SK-MEL-5 (cell line): ENCODE data around the gene ANGEL2. TPM values are rescaled to one million over a fixed set of nuclear protein-coding genes. Genes with fewer than 3 reads are reported as not detected.
"Not testable (repeated sequence)": the region's sequence is repeated elsewhere in the genome, so short reads cannot be mapped to it uniquely, and the experiment has no call there.

ENCODE experiments used
- DNase-seq: peaks from one replicate; pipeline ENCODE4 v3.0.0-alpha.2; 2016; ENCODE audit warnings: low read depth, low spot score
- in situ Hi-C: cut with HindIII; loops from 2 replicates; pipeline ENCODE4 v1.10.0; 2016; ENCODE audit warnings: low sequenced_read_pairs, high pct_unique_total_duplicates, low pct_unique_long_range_greater_than_20kb
- total RNA-seq: library from RNA; depleted of rRNA; stranded (reverse); fragments of >200 nt; shearing (Covaris generic); gene quantifications from 2 replicates; pipeline ENCODE4 v1.2.3, GENCODE V29; 2014

The ANGEL2 gene
- total RNA-seq, 1 experiment from 2014 or later = 45.5 TPM

DNA sequence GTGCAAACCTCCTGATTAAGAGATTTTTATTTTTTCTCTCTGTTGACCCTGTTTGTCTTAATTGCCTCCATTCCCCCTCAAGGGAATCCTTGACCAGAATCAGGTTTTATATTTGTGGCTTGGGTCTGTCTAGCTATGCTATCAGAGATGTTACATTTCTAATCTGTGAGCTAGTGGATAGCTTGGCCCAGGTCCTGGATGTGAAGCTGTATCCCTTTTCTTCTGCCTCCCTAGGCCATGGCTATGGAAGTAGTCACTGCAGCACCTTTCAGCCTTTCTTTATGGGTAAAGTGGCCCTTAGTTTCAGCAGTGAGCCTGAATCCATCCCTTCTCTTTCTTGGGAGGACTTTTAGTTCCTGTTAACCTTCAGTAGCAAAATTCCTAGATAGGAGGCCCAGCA, 17.0 kb upstream of the ANGEL2 start:
- no peak for DNase-seq
- in situ Hi-C loops = no loop called here

DNA sequence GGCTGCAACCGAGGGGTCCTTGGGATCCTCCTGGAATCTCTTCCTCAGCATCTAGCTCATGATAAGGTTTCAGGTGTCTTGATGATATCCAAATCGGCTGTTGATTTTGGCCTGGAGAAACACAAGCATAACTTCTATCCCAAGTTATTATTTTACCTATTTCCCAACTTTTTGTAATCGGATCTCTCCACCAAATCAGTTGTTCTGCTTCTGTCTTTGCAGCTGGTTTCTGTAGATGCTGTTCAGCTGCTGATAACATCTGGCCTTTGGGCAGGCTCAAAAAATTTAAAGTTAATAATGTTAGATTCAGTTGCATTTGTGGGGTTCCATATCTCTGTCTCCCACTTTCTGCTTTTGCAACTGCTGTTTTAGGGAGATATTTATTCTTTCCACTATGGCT, 11.4 kb upstream of the ANGEL2 start:
- DNase-seq, in situ Hi-C loops: not testable (repeated sequence)

DNA sequence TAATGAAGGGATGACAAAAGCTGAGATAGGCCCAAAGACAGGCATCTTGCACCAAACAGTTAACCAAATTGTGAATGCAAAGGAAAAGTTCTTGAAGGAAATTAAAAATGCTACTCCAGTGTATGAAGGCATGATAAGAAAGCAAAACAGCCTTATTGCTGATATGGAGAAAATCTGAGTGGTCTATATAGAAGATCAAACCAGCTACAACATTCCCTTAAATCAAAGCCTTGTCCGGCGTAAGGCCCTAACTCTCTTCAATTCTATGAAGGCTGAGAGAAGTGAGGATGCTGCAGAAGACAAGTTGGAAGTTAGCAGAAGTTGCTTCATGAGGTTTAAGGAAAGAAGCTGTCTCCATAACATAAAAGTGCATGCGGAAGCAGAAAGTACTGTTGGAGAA, 4.3 kb upstream of the ANGEL2 start:
- in situ Hi-C loops = no loop called here
- DNase-seq = no peak

- in situ Hi-C loops = no loop called here
- no peak for DNase-seq
These were observed 3.8 kb upstream of the ANGEL2 start for GRCh38 chr1:213019450-213019849.

GRCh38 chr1:213017447-213018273, 2.0 kb upstream of the ANGEL2 start:
- in situ Hi-C loops = no loop called here

DNA sequence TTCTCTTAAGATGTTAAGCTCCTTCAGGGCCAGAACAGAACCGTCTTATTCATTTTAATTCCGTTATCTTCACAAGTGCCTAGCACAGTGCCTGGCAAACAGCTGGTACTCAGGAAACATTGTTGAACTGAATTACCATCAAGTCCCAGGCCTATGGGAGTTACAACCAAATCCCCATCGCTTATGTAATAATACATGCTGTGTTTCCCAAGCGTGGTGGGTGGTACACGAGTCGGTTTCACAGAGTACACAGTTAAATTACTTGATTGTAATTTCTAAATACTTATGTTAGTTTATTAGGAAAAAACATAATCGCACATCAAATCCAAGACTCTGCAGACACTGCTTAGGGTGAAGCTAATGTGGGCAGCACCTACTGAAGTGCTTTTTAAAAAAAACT, 1.0 kb downstream of the ANGEL2 start:
- peak; percentile 4 for DNase-seq
- in situ Hi-C loops = no loop called here

More at GRCh38 chr1:213017447-213018273, 2.0 kb upstream of the ANGEL2 start:
- no peak for DNase-seq

GRCh38 chr1:213008564-213008963, 7.1 kb downstream of the ANGEL2 start:
- in situ Hi-C loops = no loop called here
- DNase-seq = no peak

- in situ Hi-C loops = no loop called here
- no peak for DNase-seq
These were observed 12.4 kb downstream of the ANGEL2 start for GRCh38 chr1:213003256-213003655.

GRCh38 chr1:212994926-212995325, 20.7 kb downstream of the ANGEL2 start:
- DNase-seq = no peak
- in situ Hi-C loops = no loop called here

DNA sequence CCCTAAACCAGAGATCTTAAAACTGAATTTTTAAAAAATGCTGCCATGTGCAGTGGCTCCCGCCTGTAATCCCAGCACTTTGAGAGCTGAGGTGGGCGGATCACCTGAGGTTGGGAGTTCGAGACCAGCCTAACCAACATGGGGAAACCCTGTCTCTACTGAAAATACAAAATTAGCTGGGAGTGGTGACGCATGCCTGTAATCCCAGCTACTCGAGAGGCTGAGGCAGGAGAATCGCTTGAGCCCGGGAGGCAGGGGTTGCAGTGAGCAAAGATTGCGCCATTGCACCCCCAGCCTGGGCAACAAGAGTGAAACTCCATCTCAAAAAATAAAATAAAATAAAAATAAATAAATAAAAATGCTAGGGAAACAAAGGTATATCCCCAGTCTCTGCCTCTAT, 21.7 kb downstream of the ANGEL2 start:
- in situ Hi-C loops = not testable (repeated sequence)

DNA sequence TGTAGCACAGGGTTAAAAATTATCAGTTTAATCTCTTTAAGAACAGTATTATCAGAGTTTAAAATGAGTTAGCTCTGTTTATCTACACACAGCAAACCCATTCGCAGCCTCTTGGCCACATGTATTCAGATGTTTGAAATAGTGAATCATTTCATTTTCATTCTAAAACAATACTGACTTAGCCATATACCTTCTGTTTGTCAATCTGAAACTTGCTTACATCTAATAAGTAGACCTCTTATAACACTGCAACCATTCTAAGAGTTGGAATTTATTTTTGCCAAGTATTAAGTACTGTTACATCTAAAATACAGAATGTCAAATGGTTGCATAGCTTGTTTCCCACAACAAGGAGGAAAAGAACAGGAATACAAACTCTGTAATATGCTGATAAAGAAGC, 25.4 kb downstream of the ANGEL2 start:
- no peak for DNase-seq
- in situ Hi-C loops = no loop called here

More for the DNA sequence above, 21.7 kb downstream of the ANGEL2 start:
- DNase-seq = not testable (repeated sequence)

- in situ Hi-C loops = no loop called here
- DNase-seq = no peak
These were observed 27.9 kb downstream of the ANGEL2 start for GRCh38 chr1:212987702-212988322.

DNA sequence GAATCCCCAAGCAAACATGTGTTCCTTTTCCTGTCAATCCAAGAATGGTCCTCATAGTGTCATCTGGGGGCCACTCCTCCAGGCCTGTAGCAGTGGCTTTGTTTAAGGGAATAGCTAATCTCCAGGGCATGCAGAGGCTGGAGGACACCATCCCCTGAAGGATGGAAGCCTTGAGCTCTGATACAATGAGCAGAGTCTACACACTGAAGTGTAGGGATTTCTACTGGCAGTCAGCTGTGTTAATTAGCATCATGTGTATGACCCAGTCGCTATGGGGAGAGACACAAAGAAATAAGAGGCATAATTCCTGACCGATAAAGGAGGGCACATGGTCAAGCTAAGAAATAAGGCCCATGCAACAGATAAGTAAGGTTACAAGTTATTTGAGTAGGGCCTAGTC, 29.1 kb downstream of the ANGEL2 start:
- in situ Hi-C loops = no loop called here
- DNase-seq = no peak

DNA sequence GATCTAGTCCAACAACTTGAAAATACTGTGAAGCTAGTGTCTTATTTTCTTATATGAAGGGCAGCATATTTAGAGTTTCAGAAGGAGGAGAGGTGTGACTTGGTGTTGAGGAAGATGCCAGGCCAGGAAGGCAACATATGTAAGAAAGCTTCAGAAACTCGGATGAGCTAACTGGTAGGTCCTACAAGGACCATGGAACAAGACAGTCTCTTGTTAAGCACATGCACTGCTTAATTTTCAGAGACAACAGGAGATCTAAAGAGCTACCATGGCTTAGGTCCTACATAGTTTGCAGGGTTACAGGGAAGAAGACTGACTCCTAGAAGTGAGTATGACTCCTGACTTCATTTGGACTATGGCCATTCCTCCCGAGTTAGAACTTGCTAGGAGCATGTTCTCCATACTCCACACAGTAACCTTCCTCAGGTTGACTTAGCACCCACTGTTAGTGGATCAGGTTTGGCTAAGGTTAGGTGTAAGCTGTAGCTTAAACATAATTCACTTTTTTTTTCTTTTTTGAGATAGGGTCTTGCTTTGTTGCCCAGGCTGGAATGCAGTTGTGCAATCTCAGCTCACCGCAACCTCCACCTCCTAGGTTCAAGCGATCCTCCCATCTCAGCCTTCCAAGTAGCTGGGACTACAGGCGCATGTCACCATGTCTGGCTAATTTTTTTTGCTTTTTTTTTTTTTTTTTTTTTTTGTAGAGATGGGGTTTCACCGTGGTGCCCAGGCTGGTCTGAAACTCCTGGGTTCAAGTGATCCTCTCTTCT, 31.0 kb downstream of the ANGEL2 start:
- in situ Hi-C loops = no loop called here
- DNase-seq = no peak

- no peak for DNase-seq
- in situ Hi-C loops = no loop called here
These were observed 32.2 kb downstream of the ANGEL2 start for GRCh38 chr1:212983482-212983881.

DNA sequence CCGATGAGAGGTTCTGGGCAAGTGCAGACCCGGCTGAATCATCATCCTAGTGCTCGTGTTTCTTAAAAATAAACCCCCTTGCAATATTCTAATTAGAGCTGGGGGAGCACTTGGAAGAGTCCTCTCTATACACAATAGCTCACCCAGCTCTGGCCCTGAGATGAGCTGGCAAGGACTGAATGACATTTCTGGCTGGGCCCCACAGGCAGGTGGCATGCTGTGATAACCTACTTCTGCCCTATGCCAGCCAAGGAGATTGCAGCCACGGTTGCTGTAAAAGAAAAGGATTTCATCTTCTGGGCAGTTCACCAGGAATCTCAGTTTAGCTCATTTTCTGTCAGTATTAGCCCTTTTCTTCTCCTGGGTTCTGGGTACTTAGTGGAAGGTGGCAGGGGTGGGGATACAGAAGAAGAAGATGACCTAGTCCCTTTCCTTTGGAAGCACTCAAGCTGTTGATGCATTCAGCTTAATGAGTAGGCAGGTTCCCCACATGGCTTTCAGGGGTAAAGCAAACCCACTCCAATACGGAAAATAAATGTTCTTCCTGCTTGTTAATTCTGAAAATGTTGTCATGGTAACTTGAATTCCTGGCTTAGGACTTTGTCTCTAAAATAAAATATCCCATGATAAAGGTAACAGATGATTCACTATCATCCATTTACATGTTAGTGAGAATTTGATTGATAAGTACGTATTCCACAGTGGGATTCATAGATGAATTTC, 33.1 kb downstream of the ANGEL2 start:
- no peak for DNase-seq
- in situ Hi-C loops = no loop called here

DNA sequence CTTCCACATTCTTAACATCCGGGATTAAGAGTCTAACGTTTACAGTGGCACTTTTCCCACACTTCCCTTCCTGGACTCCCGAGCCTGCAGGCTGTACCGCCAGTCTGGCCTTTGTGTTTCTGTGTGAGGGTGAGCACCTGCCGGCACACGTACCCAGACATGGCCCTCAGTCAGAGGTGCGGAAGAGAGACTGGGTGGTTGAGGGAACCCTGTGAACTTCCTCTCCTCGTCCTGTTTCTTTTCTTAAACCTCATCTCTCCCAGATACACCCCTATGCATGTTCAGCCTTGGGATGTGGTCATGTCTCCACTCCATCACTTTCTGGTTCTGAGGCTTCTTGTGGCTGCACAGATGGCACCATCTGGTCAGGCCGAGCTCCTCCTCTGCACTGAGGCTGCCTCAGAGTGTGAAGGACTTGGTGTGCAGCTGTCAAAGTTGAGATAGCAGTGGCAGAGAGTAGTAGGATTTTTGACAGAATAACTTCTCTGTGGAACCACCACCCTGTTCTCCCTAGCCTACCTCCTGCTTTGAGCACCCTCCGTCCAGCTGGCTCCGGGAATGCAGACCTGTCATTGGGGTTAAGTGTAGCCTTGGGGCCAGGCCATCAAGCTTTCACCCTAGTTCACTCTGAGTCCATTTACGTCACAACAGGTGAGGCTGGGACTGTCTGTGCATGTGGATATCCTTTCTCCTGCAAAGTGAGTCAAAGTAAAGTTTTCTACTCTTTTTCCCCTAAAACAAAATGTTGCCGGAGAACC, 33.9 kb downstream of the ANGEL2 start:
- in situ Hi-C loops = no loop called here
- no peak for DNase-seq
